ENCODE results near the gene BMPER. TPM values are rescaled to one million over a fixed set of nuclear protein-coding genes. Genes with fewer than 3 reads are reported as not detected.

Gene BMPER
- total RNA-seq, 1 donor from 2014 or later: not detected

GRCh38 chr7:34013421-34013820, 108.1 kb downstream of the BMPER start:
- intact Hi-C loops (cut with micrococcal nuclease): no loop called here
- TF ChIP-seq CTCF (IDR thresholded peaks at IDR 0.05): no peak
- no peaks in the 10 kb centered on the region for H3K9me3 Mint-ChIP-seq
- no peak for ATAC-seq (ENCODE audit: low read depth)
- H3K4me1 Mint-ChIP-seq: no peaks in the 10 kb centered on the region
- ChIA-PET POLR2A (no interaction called here), CTCF (no interaction called here)
- H3K36me3 Mint-ChIP-seq (ENCODE audit: low read depth): no peaks in the 10 kb centered on the region
- no peak overlapping the region for H3K27ac Mint-ChIP-seq
- H3K27me3 Mint-ChIP-seq: no peaks in the 10 kb centered on the region
- DNase-seq: no peak
- H3K4me3 Mint-ChIP-seq: no peak overlapping the region

DNA sequence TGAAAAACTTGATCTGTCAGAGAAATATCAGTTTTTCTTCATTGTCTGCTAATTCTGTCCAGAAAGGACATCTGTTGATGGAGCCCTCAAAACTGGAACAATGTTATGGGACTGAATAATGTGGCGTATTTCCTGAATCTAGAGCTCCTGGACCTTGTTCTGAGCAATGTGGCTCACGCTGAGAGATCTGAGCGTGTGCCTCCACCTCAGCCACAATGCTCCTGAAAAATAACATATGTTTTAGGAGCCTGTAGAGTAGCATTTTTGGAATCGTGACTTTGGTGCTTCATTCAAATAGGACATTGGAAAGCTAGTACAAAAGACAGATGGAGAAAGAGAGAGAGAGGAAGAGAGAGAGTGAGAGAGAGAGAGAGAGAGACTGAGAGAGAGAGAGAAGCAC, 110.3 kb downstream of the BMPER start:
- no peak for ATAC-seq (ENCODE audit: low read depth)
- ChIA-PET CTCF (no interaction called here), POLR2A (no interaction called here)
- no peak for TF ChIP-seq CTCF (IDR thresholded peaks at IDR 0.05)
- Mint-ChIP-seq H3K27me3 (no peaks in the 10 kb centered on the region), H3K27ac (no peak overlapping the region), H3K9me3 (no peaks in the 10 kb centered on the region), H3K4me1 (no peaks in the 10 kb centered on the region), H3K36me3 (ENCODE audit: low read depth) (no peaks in the 10 kb centered on the region), H3K4me3 (no peak overlapping the region)
- DNase-seq: no peak
- intact Hi-C loops (cut with micrococcal nuclease): no loop called here

DNA sequence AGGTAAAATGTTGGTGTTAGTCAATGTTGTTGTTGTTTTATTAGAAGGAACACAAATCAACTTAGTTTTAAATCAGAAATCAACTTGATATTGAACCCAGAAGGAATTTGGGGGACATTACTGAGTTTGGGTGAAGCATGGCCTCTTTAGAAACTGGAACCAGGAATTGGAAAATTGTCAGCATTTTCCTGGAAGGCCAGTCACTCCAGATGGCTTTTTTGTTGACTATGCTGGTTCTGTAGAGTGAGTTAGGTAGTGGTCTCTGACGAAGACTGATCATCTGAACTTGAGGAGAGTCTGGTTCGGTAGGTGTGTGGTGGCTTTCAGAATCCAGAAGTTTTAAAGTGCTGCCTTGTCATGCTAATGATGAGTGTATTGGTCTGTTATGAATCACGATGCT, 111.5 kb downstream of the BMPER start:
- Mint-ChIP-seq H3K27ac (no peak overlapping the region), H3K27me3 (no peaks in the 10 kb centered on the region), H3K9me3 (no peaks in the 10 kb centered on the region), H3K4me3 (no peak overlapping the region), H3K36me3 (ENCODE audit: low read depth) (no peaks in the 10 kb centered on the region), H3K4me1 (no peaks in the 10 kb centered on the region)
- intact Hi-C loops (cut with micrococcal nuclease): no loop called here
- DNase-seq (no peak), ATAC-seq (ENCODE audit: low read depth) (no peak)
- CTCF ChIA-PET: no interaction called here
- POLR2A ChIA-PET: no interaction called here
- no peak for TF ChIP-seq CTCF (IDR thresholded peaks at IDR 0.05)

- no peak overlapping the region for H3K4me3 Mint-ChIP-seq
These were observed 114.0 kb downstream of the BMPER start for GRCh38 chr7:34019301-34019790.

DNA sequence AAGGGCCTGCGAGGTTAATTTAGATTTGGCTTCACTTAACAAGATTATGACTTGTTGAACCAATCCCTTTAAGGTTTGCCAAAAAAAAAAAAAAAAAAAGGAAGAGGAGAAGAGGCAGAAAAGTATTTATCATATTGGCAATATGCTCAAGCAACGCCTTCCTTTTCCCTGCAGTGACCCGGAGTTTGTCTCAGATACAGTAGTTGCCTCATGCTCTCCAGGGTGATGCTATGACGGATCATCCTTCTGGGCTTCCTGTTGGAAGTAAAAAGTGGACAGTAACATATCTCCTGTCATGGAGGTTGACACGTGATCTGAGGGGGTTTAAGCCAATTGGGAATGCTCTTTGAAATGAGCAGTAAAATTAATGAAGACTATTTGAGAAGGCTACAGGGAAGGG, 117.3 kb downstream of the BMPER start:
- TF ChIP-seq CTCF (IDR thresholded peaks at IDR 0.05): no peak
- Mint-ChIP-seq H3K27ac (no peak overlapping the region), H3K4me1 (no peaks in the 10 kb centered on the region), H3K4me3 (no peak overlapping the region), H3K27me3 (peaks cover 3% of the 10 kb centered on the region), H3K36me3 (ENCODE audit: low read depth) (no peaks in the 10 kb centered on the region), H3K9me3 (no peaks in the 10 kb centered on the region)
- DNase-seq (no peak), ATAC-seq (ENCODE audit: low read depth) (no peak)
- ChIA-PET POLR2A (no interaction called here), CTCF (no interaction called here)
- intact Hi-C loops (cut with micrococcal nuclease): no loop called here

More at GRCh38 chr7:34019301-34019790, 114.0 kb downstream of the BMPER start:
- ChIA-PET CTCF (no interaction called here), POLR2A (no interaction called here)
- Mint-ChIP-seq H3K36me3 (ENCODE audit: low read depth) (no peaks in the 10 kb centered on the region), H3K27ac (no peak overlapping the region), H3K27me3 (no peaks in the 10 kb centered on the region), H3K4me1 (no peaks in the 10 kb centered on the region), H3K9me3 (no peaks in the 10 kb centered on the region)
- ATAC-seq (ENCODE audit: low read depth) (no peak), DNase-seq (no peak)
- intact Hi-C loops (cut with micrococcal nuclease): no loop called here
- TF ChIP-seq CTCF (IDR thresholded peaks at IDR 0.05): no peak

Measured in activated B cell treated with CpG ODN at 0.5 μM for 24 hours (primary cell).